Measurements from ENCODE around the gene ATPAF1. TPM values are rescaled to one million over a fixed set of nuclear protein-coding genes. Genes with fewer than 3 reads are reported as not detected.

ATPAF1 gene
- total and polyA plus RNA-seq, 10 of the 15 experiments (the other 5 are each of a cell fraction or from before 2014, with no cell fraction given): 15.2 to 93.5 (median 48.4) TPM

GRCh38 chr1:46582972-46583371 is 85.2 kb downstream of the ATPAF1 start:
- WGBS (ENCODE audit: insufficient coverage, insufficient replicate concordance, low lambda C conversion rate, missing lambda C conversion rate): 99% methylated on average over 7 of the region's 7 CpGs
- SMC1A ChIA-PET (ENCODE audit: uncharacterized antibody, unreplicated experiment): interaction anchor here (1.1 kb wide), 1 partner anchor 98 kb away, joined by 3 read pairs; no protein-coding TSS in a partner anchor
- TF ChIP-seq MTA2 (IDR thresholded peaks at IDR 0.05; ENCODE audit: low read depth): no peak
- TF ChIP-seq RFX5 (IDR thresholded peaks at IDR 0.05; ENCODE audit: low read depth, low read length): no peak
- no peak for TF ChIP-seq NR2C2 (IDR thresholded peaks at IDR 0.05; ENCODE audit: borderline replicate concordance, control insufficient read depth, insufficient read length, low read depth)
- Histone ChIP-seq H3K9ac (ENCODE audit: control insufficient read depth, insufficient read depth, low read length) (no peak overlapping the region), H3K9me3 (replicated peaks; ENCODE audit: control insufficient read depth, insufficient read depth, low read length) (no peaks in the 10 kb centered on the region), H3K4me3 (no peak overlapping the region), H3K27me3 (replicated peaks in 1 of 2; ENCODE audit: control insufficient read depth in 2 of 2, insufficient read depth in 2 of 2, low read length in 1 of 2) (no peaks in the 10 kb centered on the region), H2AFZ (ENCODE audit: control insufficient read depth, low read depth, low read length) (no peak overlapping the region), H3K36me3 (ENCODE audit: control insufficient read depth in 2 of 2, insufficient read depth in 2 of 2, low read length in 1 of 2) (peaks cover 2 to 37% of the 10 kb centered on the region in 2 experiments), H3K79me2 (ENCODE audit: control insufficient read depth, insufficient read depth, low read length) (no peaks in the 10 kb centered on the region), H3K27ac (ENCODE audit: control insufficient read depth, insufficient read depth) (no peak overlapping the region), H3K4me1 (ENCODE audit: control insufficient read depth, insufficient read depth, low read length) (no peaks in the 10 kb centered on the region; the same call in 1 of the 2 replicates), H3K4me2 (ENCODE audit: control insufficient read depth, insufficient read depth) (no peak overlapping the region), H4K20me1 (ENCODE audit: control insufficient read depth, insufficient read depth) (no peaks in the 10 kb centered on the region)
- intact Hi-C loops (cut with micrococcal nuclease; ENCODE audit: unreplicated experiment) (no loop called here), in situ Hi-C loops (cut with MboI) (no loop called here)
- no peak for FAIRE-seq
- no TSS peak for BruUV-seq (replicated peaks)
- RAD21 ChIA-PET (ENCODE audit: unreplicated experiment): no interaction called here
- DNase-seq (ENCODE audit: low read depth, low spot score): no peak
- CTCF ChIA-PET: no interaction called here
- POLR2A ChIA-PET: no interaction called here
- no peak for ATAC-seq

Other genes starting within 250 kb of the ATPAF1 start
- gene DMBX1, start 178.5 kb downstream of the ATPAF1 start, total RNA-seq (2014; rRNA removed): not detected in 2 replicates
- gene DMBX1, start 178.5 kb downstream of the ATPAF1 start, total RNA-seq (2014; rRNA removed; fragmentation: Illumina TruSeq; extraction: Trizol): not detected in 2 replicates
- gene DMBX1, start 178.5 kb downstream of the ATPAF1 start, total RNA-seq (2021): not detected in 2 replicates
- 0.03 TPM in 1 of 2 replicates, not detected in the other for gene DMBX1, start 178.5 kb downstream of the ATPAF1 start, polyA plus RNA-seq (2011; rRNA removed)
- not detected in 2 replicates for gene DMBX1, start 178.5 kb downstream of the ATPAF1 start, polyA plus RNA-seq (2014; fragmentation: Illumina TruSeq; extraction: Trizol)
- not detected for gene DMBX1, start 178.5 kb downstream of the ATPAF1 start, polyA plus RNA-seq (2014; fragmentation: Nextera tagmentation; extraction: Ambion mirVana)
- gene DMBX1, start 178.5 kb downstream of the ATPAF1 start, polyA plus RNA-seq (2014; rRNA removed): not detected in 2 replicates
- gene DMBX1, start 178.5 kb downstream of the ATPAF1 start, polyA plus RNA-seq (2016; fragmentation: Nextera tagmentation; extraction: Ambion mirVana): not detected
- not detected in 2 replicates for gene KNCN, start 116.7 kb downstream of the ATPAF1 start, total RNA-seq (2014; rRNA removed)
- not detected in 2 replicates for gene KNCN, start 116.7 kb downstream of the ATPAF1 start, total RNA-seq (2014; rRNA removed; fragmentation: Illumina TruSeq; extraction: Trizol)
- gene KNCN, start 116.7 kb downstream of the ATPAF1 start, total RNA-seq (2021): not detected in 2 replicates
- gene KNCN, start 116.7 kb downstream of the ATPAF1 start, polyA plus RNA-seq (2011; rRNA removed): not detected in 2 replicates
- gene KNCN, start 116.7 kb downstream of the ATPAF1 start, polyA plus RNA-seq (2014; fragmentation: Illumina TruSeq; extraction: Trizol): not detected in 2 replicates
- gene KNCN, start 116.7 kb downstream of the ATPAF1 start, polyA plus RNA-seq (2014; fragmentation: Nextera tagmentation; extraction: Ambion mirVana): not detected
- not detected in 2 replicates for gene KNCN, start 116.7 kb downstream of the ATPAF1 start, polyA plus RNA-seq (2014; rRNA removed)
- not detected for gene KNCN, start 116.7 kb downstream of the ATPAF1 start, polyA plus RNA-seq (2016; fragmentation: Nextera tagmentation; extraction: Ambion mirVana)
- gene MKNK1, start 64.1 kb downstream of the ATPAF1 start, total RNA-seq (2014; rRNA removed): 19.1 and 20.0 TPM in 2 replicates
- 19.2 and 21.2 TPM in 2 replicates for gene MKNK1, start 64.1 kb downstream of the ATPAF1 start, total RNA-seq (2014; rRNA removed; fragmentation: Illumina TruSeq; extraction: Trizol)
- gene MKNK1, start 64.1 kb downstream of the ATPAF1 start, total RNA-seq (2021): 22.1 and 29.1 TPM in 2 replicates
- 27.8 and 34.6 TPM in 2 replicates for gene MKNK1, start 64.1 kb downstream of the ATPAF1 start, polyA plus RNA-seq (2011; rRNA removed)
- gene MKNK1, start 64.1 kb downstream of the ATPAF1 start, polyA plus RNA-seq (2014; fragmentation: Illumina TruSeq; extraction: Trizol): 26.3 and 34.6 TPM in 2 replicates
- 10 to 100 TPM; 13.7 to 17.0 TPM for gene MKNK1, start 64.1 kb downstream of the ATPAF1 start, polyA plus RNA-seq (2014; fragmentation: Nextera tagmentation; extraction: Ambion mirVana)
- 29.9 and 30.2 TPM in 2 replicates for gene MKNK1, start 64.1 kb downstream of the ATPAF1 start, polyA plus RNA-seq (2014; rRNA removed)
- gene MKNK1, start 64.1 kb downstream of the ATPAF1 start, polyA plus RNA-seq (2016; fragmentation: Nextera tagmentation; extraction: Ambion mirVana): 10 to 100 TPM; 26.8 to 29.7 TPM
- 10.3 and 11.1 TPM in 2 replicates for gene MOB3C, start 51.6 kb downstream of the ATPAF1 start, total RNA-seq (2014; rRNA removed)
- 8.4 and 8.6 TPM in 2 replicates for gene MOB3C, start 51.6 kb downstream of the ATPAF1 start, total RNA-seq (2014; rRNA removed; fragmentation: Illumina TruSeq; extraction: Trizol)
- 9.9 and 11.4 TPM in 2 replicates for gene MOB3C, start 51.6 kb downstream of the ATPAF1 start, total RNA-seq (2021)
- 12.4 and 16.0 TPM in 2 replicates for gene MOB3C, start 51.6 kb downstream of the ATPAF1 start, polyA plus RNA-seq (2011; rRNA removed)
- 10.3 and 12.8 TPM in 2 replicates for gene MOB3C, start 51.6 kb downstream of the ATPAF1 start, polyA plus RNA-seq (2014; fragmentation: Illumina TruSeq; extraction: Trizol)
- 1 to 10 TPM; 1.0 to 4.1 TPM for gene MOB3C, start 51.6 kb downstream of the ATPAF1 start, polyA plus RNA-seq (2014; fragmentation: Nextera tagmentation; extraction: Ambion mirVana)
- 9.8 and 10.7 TPM in 2 replicates for gene MOB3C, start 51.6 kb downstream of the ATPAF1 start, polyA plus RNA-seq (2014; rRNA removed)
- gene MOB3C, start 51.6 kb downstream of the ATPAF1 start, polyA plus RNA-seq (2016; fragmentation: Nextera tagmentation; extraction: Ambion mirVana): 1 to 10 TPM; 5.6 to 5.9 TPM
- gene TEX38, start 3.5 kb upstream of the ATPAF1 start, total RNA-seq (2014; rRNA removed): not detected in 2 replicates
- gene TEX38, start 3.5 kb upstream of the ATPAF1 start, total RNA-seq (2014; rRNA removed; fragmentation: Illumina TruSeq; extraction: Trizol): not detected in 2 replicates
- not detected in 2 replicates for gene TEX38, start 3.5 kb upstream of the ATPAF1 start, total RNA-seq (2021)
- 0.07 TPM in 1 of 2 replicates, not detected in the other for gene TEX38, start 3.5 kb upstream of the ATPAF1 start, polyA plus RNA-seq (2011; rRNA removed)
- not detected in 2 replicates for gene TEX38, start 3.5 kb upstream of the ATPAF1 start, polyA plus RNA-seq (2014; fragmentation: Illumina TruSeq; extraction: Trizol)
- not detected for gene TEX38, start 3.5 kb upstream of the ATPAF1 start, polyA plus RNA-seq (2014; fragmentation: Nextera tagmentation; extraction: Ambion mirVana)
- gene TEX38, start 3.5 kb upstream of the ATPAF1 start, polyA plus RNA-seq (2014; rRNA removed): not detected in 2 replicates
- gene TEX38, start 3.5 kb upstream of the ATPAF1 start, polyA plus RNA-seq (2016; fragmentation: Nextera tagmentation; extraction: Ambion mirVana): under 1 TPM; 0.15 to 0.32 TPM
- 44.8 and 54.1 TPM in 2 replicates for gene EFCAB14, start 50.8 kb upstream of the ATPAF1 start, total RNA-seq (2014; rRNA removed)
- 46.1 and 51.1 TPM in 2 replicates for gene EFCAB14, start 50.8 kb upstream of the ATPAF1 start, total RNA-seq (2014; rRNA removed; fragmentation: Illumina TruSeq; extraction: Trizol)
- gene EFCAB14, start 50.8 kb upstream of the ATPAF1 start, total RNA-seq (2021): 42.3 and 46.3 TPM in 2 replicates
- 66.0 and 78.8 TPM in 2 replicates for gene EFCAB14, start 50.8 kb upstream of the ATPAF1 start, polyA plus RNA-seq (2011; rRNA removed)
- gene EFCAB14, start 50.8 kb upstream of the ATPAF1 start, polyA plus RNA-seq (2014; fragmentation: Illumina TruSeq; extraction: Trizol): 58.2 and 67.5 TPM in 2 replicates
- 10 to 100 TPM in 1 of 2 experiments, 1 to 10 TPM in 1; 7.8 to 12.7 TPM for gene EFCAB14, start 50.8 kb upstream of the ATPAF1 start, polyA plus RNA-seq (2014; fragmentation: Nextera tagmentation; extraction: Ambion mirVana)
- gene EFCAB14, start 50.8 kb upstream of the ATPAF1 start, polyA plus RNA-seq (2014; rRNA removed): 25.0 and 31.5 TPM in 2 replicates
- 10 to 100 TPM; 36.8 to 40.9 TPM for gene EFCAB14, start 50.8 kb upstream of the ATPAF1 start, polyA plus RNA-seq (2016; fragmentation: Nextera tagmentation; extraction: Ambion mirVana)
- gene CYP4B1, start 130.7 kb upstream of the ATPAF1 start, total RNA-seq (2014; rRNA removed): not detected in 2 replicates
- gene CYP4B1, start 130.7 kb upstream of the ATPAF1 start, total RNA-seq (2014; rRNA removed; fragmentation: Illumina TruSeq; extraction: Trizol): not detected in 2 replicates
- 0.38 TPM in 1 of 2 replicates, not detected in the other for gene CYP4B1, start 130.7 kb upstream of the ATPAF1 start, total RNA-seq (2021)
- not detected in 2 replicates for gene CYP4B1, start 130.7 kb upstream of the ATPAF1 start, polyA plus RNA-seq (2011; rRNA removed)
- not detected in 2 replicates for gene CYP4B1, start 130.7 kb upstream of the ATPAF1 start, polyA plus RNA-seq (2014; fragmentation: Illumina TruSeq; extraction: Trizol)
- gene CYP4B1, start 130.7 kb upstream of the ATPAF1 start, polyA plus RNA-seq (2014; fragmentation: Nextera tagmentation; extraction: Ambion mirVana): not detected
- gene CYP4B1, start 130.7 kb upstream of the ATPAF1 start, polyA plus RNA-seq (2014; rRNA removed): not detected in 2 replicates
- gene CYP4B1, start 130.7 kb upstream of the ATPAF1 start, polyA plus RNA-seq (2016; fragmentation: Nextera tagmentation; extraction: Ambion mirVana): not detected